Measurements from ENCODE around the gene IPO4. TPM values are rescaled to one million over a fixed set of nuclear protein-coding genes. Genes with fewer than 3 reads are reported as not detected.

The IPO4 gene, protein sequence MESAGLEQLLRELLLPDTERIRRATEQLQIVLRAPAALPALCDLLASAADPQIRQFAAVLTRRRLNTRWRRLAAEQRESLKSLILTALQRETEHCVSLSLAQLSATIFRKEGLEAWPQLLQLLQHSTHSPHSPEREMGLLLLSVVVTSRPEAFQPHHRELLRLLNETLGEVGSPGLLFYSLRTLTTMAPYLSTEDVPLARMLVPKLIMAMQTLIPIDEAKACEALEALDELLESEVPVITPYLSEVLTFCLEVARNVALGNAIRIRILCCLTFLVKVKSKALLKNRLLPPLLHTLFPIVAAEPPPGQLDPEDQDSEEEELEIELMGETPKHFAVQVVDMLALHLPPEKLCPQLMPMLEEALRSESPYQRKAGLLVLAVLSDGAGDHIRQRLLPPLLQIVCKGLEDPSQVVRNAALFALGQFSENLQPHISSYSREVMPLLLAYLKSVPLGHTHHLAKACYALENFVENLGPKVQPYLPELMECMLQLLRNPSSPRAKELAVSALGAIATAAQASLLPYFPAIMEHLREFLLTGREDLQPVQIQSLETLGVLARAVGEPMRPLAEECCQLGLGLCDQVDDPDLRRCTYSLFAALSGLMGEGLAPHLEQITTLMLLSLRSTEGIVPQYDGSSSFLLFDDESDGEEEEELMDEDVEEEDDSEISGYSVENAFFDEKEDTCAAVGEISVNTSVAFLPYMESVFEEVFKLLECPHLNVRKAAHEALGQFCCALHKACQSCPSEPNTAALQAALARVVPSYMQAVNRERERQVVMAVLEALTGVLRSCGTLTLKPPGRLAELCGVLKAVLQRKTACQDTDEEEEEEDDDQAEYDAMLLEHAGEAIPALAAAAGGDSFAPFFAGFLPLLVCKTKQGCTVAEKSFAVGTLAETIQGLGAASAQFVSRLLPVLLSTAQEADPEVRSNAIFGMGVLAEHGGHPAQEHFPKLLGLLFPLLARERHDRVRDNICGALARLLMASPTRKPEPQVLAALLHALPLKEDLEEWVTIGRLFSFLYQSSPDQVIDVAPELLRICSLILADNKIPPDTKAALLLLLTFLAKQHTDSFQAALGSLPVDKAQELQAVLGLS
- 78.9 to 89.8 TPM (median 88.2 TPM) in 5 replicates for total RNA-seq (2022; extraction: Qiagen RNA extraction)

DNA sequence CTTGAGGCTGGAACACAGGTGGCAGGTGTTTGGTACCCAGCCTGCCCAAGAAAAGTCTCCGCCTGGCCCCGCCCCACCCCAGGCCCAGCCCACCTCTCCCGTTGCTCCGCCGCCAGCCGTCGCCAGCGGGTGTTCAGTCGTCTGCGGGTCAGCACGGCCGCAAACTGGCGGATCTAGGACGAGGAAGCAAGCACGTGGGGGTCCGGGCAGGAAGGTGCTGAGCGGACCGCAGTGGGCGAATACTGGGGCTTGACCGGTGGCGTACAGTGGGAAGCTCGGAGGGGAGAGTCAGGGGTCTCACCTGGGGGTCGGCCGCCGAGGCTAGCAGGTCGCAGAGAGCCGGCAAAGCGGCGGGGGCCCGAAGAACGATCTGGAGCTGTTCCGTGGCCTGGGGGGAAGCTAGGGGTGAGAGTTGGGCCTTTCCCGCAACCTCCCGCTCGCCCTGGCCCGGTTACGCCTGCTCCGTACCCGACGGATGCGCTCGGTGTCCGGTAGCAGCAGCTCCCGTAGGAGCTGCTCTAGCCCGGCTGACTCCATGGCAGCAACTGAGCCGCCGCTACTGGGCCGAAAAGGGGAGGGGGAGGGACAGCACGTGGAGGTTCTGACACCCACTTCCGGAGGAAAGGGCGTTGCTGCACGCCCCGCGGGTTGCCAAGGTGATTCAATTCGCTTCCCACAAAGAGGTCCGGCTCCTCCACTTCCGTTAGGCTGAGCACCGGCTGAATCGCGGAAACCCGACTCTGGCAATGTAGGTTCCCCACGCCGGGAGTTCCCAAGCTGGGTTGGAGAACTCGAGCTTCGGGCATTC is at the start of gene IPO4:
Gene IPO4 (minus strand): TSS at position 566 of the 808 bp plus-strand sequence. CDS start 29 bp downstream, at position 537.

DNA sequence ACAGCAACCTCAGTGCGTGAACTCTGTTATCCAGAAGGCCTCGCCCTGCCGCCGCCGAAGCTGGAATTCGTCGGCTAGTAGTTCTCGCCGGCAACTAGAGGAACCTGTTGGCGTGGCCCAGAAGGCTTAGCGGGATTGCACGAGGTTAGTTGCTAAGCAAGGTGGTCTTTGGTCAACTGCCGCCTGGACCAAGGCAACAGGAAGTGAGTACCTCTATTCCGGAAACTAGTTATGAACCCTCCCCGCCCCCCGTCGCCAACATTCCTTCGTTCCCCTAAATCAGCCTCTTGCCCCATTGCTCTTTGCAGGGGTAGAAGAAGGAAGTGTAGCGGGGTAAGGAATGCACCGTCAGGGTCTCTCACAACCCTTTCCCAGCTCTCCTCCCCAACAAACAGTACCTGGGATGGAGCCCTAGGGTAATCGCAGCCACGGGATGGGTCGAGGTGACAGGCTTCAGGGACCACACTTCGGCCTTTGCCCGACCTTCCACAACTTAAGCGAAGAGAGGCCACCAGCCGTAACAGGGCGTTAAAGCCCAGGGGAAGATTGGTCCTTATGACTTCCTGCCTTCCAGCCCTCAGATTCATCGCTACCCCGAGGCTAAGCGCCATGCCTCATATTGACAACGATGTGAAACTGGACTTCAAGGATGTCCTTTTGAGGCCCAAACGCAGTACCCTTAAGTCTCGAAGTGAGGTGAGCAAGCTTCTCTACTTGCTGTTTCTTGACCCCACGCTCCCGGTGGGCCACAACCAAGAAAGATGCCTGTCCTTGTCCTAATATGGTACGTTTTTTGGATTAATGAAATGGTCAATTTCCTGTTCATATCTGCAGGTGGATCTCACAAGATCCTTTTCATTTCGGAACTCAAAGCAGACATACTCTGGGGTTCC is 44.3 kb upstream of the IPO4 start, which contains the start of gene GMPR2:
Gene GMPR2 (plus strand): TSS at position 285 of the 893 bp plus-strand sequence. CDS start 325 bp downstream, at position 610.

DNA sequence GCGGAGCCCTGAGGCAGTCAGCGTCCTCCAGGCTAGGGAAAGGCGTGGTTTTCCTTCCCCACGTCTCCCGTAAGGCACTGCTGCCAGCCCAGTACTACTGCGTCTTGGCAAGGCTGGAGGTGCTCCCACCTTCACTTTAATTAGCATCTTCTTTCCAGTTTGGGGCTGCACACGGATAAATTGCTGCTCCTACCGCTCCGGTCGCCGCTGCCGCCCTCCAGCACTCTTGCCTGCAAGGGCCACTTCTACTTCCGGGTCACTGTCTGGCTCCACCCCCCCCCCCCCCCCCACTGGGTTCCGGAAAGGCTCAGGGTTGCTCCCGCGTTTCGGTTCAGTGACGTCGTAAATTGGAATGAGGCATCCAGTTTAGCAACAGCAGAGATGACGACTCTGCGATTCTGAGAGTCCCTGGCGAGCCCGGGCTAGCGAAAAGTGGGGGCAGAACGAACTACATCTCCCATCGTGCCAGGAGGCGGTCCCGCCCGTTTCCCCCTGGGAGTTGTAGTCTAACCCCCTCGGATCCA is 43.6 kb upstream of the IPO4 start, which contains the start of gene NEDD8:
Gene NEDD8 (minus strand): TSS at position 247 of the 524 bp plus-strand sequence. CDS start 100 bp downstream, at position 147.

DNA sequence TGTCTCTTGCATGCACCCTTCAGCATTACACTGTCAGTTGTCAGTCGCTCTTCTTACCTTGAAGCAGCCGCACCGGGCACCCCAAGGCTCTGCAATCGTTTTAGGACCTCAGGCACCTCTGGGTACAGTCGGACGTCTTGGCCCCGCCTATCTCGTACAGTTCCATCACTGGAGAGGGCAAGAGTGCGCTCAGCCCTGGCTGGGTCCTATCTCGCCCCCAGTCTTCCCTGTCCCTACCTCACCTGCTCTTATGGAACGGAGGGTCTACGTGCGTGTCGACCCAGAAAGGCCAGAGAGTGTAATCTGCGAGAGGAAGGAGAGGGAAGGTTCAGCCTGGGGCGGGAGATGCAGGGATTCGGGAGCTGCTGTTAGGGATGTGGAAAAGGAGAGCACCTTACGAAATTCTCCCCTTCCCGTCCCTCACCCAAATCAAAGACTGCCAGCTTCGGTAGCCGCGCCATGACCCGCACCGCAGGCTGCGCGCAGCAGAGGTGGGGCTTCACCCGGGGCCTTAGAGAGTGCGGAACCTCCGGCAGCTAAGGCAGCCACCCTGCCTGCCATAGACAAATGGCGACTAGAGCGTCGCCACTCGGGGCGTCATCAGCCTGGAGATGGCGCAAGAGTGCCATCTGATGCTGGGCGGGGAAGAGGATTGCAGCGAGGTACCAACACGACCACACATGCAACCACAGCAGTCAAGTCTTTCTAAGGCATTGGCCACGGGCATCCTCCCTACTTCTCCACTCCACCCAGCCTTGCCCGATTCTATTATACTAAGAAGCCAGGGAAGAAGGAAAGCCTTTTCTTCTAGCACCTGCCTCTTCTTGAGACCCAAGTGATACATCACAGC is 27.1 kb upstream of the IPO4 start, which contains the start of gene MDP1:
Gene MDP1 (minus strand): TSS at position 572 of the 850 bp plus-strand sequence. CDS start 111 bp downstream, at position 461.

DNA sequence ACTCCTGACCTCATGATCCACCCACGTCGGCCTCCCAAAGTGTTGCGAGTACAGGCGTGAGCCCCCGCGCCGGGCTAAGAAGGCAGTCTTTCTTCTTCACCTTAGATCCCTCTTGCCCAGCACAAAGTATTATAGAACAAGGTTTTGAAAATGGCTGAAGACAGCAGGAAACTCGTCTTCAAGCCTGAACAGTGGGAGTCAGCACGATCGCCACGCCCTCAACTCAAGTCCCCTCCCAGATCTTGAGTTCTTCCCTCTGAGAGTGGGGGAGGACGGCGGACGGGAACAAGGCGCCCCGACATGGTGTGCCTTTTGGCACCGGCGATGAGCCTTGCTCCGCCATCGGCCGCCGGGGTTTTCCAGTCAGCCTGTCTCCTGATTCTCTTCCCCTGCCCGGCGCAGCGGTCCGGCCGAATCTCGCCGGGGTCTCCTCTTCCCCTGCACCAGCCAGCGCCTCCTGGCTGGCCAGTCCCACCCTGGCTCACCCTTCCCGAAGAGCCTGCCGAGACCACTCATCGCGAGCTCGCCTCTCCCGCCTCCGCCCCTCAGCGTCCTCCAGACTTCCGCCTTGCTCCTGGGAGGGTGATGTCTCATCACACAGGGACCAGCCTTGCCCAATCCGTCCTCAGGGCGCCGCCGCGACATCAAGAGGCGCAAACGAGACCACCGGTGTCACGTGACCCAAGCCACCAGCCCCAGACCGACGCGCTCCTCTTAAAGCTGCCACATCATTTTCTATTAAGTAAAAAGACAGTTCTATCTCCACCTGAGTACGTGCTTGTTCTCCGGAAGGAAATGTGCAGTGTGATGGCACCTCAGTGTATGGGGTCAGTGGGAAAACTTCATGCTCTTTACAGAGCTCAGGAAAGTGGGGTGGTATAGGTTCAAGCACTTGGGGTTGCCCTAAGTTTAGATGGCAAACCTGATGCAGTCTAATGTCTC is 24.6 kb upstream of the IPO4 start, which contains the start of gene CHMP4A:
Gene CHMP4A (minus strand): TSS at position 565 of the 942 bp plus-strand sequence. CDS start 49 bp downstream, at position 516.

DNA sequence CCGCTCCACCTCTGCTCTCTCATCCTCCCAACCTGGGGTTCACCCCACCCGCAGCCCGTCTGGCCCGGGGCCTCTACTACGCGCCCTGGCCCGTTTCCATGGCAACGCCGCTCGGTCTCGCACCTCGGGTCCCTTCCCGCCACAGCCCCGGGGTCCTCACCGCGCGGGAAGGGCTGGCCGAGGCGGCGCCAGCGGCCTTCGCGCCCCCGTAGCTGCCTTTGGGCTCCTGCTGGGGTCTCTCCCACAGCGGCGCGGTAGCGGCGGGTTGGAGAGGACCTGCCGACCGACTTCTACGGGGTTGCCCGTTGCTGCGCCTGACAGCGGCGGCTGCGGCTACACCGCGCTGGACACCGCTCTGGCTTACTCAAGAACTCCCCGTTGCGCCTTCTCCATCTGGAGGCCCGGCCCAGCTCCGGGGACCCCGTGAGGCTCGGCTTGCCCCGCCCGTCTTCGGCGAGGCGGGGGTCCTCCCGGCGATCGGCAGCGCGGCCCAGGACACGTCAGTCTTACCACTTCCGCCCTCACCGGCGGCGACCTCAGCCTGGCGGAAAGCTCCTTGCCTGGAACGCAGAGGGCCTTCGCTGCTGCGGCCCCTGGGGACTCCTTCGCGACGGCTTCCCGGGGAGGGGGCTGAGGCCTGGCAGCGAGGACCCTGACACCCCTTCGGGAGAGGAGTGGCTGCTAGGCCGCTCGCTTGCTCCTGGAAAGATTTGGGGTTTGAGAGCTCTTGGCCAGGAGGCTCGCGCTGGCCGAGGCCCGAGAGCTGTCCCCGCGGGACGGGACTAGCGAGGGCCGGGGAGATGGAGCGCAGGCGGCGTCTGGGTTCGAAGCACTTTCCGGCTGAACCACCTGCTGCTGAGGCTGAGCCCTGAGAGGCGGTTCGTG is 6.8 kb upstream of the IPO4 start, which contains the start of gene TM9SF1:
Gene TM9SF1 (minus strand): TSS at position 256 of the 885 bp plus-strand sequence. CDS start 422 bp downstream, outside the sequence.

DNA sequence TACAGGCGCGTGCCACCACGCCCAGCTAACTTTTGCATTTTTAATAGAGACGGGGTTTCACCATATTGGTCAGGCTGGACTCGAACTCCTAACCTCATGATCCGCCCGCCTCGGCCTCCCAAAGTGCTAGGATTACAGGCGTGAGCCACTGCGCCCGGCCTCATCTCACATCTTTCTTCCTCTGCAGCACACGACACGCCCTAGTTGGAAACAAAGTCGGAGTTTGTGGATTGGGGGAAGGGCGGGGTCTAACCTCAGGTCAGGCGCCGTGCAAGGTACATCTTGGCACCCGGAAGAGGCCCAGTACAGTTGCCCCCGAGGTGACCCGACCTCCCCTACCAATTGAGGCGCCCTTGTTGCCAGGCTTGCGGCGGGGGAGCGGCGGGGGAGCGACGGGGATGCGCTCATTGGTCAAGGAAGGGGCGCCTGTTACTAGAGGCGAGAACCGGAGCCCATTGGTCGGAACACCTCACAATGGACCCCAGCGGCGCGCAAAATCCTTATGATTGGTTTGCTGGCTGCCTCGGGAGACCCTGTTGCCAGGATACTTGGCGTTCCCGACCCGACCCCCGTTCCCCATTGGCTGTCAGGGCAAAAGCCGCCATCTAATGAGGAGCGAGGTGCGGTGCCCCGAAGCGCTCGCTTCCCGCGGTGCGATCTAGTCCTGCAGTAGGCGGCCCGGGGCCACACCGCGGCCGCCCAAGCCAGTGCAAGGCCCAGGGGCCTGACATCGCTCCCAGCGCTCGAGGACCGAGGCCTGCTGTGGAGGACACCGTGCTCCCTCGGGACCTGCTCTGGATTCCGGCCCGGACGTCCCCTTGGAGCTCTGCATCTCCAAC is 17.0 kb downstream of the IPO4 start, which contains the start of gene REC8:
Gene REC8 (plus strand): TSS at position 659 of the 839 bp plus-strand sequence. CDS start 473 bp downstream, outside the sequence.

DNA sequence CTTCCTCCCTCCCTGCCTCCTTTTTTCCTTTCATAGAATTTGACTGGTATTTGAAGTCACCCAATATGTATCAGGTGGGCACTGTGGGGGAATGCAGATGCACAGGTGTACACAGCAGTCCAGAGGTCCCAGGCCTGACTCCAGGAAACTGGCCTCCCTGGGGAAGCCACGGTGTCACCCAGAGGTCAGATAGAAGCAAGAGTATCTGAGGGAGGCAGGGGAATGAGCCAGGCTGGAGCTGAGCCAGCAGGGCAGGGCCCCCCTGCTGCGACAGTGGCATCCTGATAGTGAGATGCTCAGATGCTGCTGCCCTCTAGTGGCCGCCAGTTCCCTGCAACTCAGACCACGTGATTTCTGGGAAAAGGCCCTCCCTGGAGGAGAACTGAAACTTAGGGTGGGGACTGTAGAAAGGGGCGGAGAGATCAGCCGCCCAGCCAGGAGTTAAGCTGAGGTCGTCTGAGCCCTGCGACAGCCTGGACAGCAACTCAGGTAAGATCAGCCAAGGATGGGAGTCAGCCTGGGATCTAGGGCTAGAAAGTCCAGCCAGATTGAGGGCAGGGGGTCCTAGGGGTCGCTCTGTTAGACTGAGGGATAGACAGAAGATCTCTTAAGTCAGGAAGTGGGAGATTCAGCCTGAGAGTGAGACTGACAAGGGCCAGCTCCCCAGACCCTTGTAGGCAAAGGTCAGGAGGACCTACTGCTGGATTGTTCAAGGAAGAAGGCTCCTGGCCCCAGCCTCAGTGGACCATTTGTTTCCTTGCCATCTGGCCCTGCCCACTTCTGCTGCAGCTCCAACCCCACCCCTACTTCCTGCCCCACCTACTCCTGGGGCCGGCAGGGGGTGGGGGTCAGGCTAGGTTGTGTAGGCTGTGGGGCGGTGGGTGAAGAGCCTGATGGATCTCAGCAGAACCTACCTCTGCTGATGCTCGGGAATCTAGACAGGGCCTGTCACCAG is 27.5 kb downstream of the IPO4 start, which contains the start of gene IRF9:
Gene IRF9 (plus strand): TSS at position 416 of the 955 bp plus-strand sequence. CDS start 880 bp downstream, outside the sequence.

DNA sequence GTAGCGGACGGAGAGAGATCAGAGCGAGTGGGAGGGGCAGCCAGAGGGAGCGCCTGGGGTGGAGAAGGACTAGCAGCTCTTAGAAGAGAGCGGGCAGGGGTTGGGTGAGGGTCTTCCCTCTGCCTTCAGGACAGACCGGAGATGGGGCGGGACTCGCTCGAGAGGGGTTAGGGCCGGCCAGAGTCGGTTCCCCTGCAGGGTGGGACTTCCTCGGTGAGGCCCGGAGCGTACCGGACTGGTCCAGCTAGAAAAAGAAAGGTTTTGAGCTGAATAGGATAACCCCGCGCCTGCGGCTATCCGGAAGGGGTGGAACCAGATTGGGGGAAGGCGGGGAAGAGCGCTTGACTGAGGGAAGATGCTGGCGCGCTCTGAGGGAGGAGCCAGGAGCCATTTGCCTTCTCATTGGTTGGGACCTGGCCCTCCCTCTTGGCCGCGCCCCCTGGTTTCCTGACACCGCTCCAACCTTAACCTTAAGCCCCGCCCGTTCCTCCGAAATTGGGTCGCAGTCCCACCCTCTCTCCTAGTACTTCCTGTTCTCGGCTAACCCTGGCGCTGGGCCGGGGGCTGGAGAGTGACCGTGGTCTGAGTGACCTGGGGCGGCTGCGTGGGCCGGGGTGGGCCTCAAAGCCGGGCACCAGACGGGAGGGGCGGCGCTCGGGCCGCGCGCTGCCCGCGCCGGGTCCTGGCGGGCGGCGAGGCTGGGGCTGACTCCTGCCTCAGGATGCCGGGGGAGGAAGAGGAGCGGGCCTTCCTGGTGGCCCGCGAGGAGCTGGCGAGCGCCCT is 41.4 kb downstream of the IPO4 start, which contains the start of gene RNF31:
Gene RNF31 (plus strand): TSS at position 521 of the 783 bp plus-strand sequence. CDS start 201 bp downstream, at position 722.

DNA sequence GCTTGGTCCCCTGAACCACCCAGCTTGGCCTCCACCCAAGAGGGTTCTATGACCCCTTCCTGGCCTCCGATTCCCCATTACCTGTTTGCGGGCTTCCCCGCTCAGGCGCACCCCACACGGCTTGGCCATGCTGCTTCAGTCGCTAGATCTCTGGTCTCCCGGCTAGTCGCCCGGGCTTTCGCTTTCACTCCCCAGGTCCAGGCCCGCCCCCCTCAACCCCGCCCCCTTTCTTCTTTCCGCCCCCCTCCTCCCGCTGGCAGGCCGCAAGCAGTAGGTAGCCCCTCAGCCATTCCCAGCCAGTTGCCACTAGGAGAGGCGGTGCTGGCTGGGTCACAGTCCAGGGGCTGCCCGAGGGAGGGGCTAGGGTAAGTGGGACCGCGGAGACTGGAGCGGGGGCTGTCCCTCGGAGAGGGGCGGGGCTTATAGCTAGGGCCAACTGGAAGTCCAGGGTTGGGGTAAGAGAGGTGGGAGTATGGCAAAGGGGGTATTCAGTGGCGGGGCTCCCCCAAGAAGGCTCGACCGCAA is 42.1 kb downstream of the IPO4 start, which contains the start of gene PSME2:
Gene PSME2 (minus strand): TSS at position 158 of the 525 bp plus-strand sequence. CDS start 29 bp downstream, at position 129.

DNA sequence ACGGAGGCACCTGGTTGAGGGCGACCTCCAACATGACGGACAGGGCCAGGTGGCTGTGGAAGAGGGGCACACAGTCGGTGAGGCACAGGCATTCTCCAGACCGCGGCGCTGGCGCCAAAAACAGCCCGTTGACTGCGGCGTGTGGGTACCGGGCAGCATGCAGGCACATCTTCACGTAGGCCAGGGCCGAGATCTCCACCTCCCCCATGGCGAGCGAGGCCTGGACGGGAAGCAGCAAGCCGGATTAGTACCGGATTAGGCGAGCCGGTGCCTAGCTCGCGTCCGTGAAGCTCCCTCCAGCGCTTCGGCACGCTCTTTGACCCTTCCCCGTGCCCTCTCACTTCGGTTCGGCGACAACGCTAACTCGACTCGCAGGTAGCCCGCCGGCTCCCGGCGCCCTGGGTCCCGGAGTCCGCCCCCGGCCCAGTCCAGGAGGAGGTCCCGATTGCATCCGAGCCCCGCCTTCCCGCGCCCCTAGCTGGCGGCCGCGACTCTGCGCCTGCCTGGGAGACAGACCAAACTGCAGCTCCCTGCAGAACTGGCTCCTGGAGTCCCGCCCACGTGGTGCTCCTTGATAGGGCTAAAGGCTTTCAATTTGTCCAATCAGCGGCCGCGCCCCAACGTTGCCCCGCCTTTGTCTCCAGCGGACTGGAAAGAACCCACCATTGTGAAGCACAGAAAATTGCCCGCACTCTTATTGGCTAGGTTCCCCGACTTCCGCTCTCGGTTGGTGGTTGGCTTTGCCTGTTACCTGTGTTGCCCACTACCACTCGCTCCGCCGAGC is 47.3 kb downstream of the IPO4 start, which contains the start of gene EMC9:
Gene EMC9 (minus strand): TSS at position 495 of the 784 bp plus-strand sequence. CDS start 287 bp downstream, at position 208.

Data from A549 treated with CORT108297 at 1 μM for 4 hours (cell line).